GM21825 (cell line): ENCODE results near the gene TRIM40.

Experiments used
- ATAC-seq: cut with Tn5 transposase; IDR thresholded peaks from one replicate; pipeline ENCODE4 v1.9.1; 2021; ENCODE audit warnings: mild to moderate bottlenecking, moderate library complexity; ENCODE audit not compliant: unreplicated experiment

Gene TRIM40

GRCh38 chr6:30135757-30136156, at the start of gene TRIM40:
TRIM40 (plus strand) TSS chr6:30136140; CDS start chr6:30137037, 897 bp downstream.
- ATAC-seq, result no peak

GRCh38 chr6:30087876-30088275, 48.1 kb upstream of the TRIM40 start:
- no peak for ATAC-seq

- ATAC-seq, result no peak
Measured at GRCh38 chr6:30091577-30092381, 44.2 kb upstream of the TRIM40 start.

- ATAC-seq, result no peak
Measured at GRCh38 chr6:30092852-30093543, 42.9 kb upstream of the TRIM40 start.

- ATAC-seq, result no peak
Measured at GRCh38 chr6:30093951-30094661, 41.8 kb upstream of the TRIM40 start.

- ATAC-seq, result no peak
Measured at GRCh38 chr6:30096829-30097228, 39.1 kb upstream of the TRIM40 start.

GRCh38 chr6:30097902-30098768, 37.8 kb upstream of the TRIM40 start:
- ATAC-seq, result no peak

GRCh38 chr6:30100154-30100553, 35.8 kb upstream of the TRIM40 start:
- ATAC-seq, result no peak

- ATAC-seq, result no peak
Measured at GRCh38 chr6:30100585-30101443, 35.1 kb upstream of the TRIM40 start.

GRCh38 chr6:30101444-30102413, 34.2 kb upstream of the TRIM40 start:
- peak; percentile 66 for ATAC-seq

- no peak for ATAC-seq
Measured at GRCh38 chr6:30102414-30102969, 33.4 kb upstream of the TRIM40 start.

GRCh38 chr6:30102970-30103871, 32.7 kb upstream of the TRIM40 start:
- no peak for ATAC-seq

GRCh38 chr6:30103872-30104179, 32.1 kb upstream of the TRIM40 start:
- no peak for ATAC-seq

- ATAC-seq, result no peak
Measured at GRCh38 chr6:30104661-30105060, 31.3 kb upstream of the TRIM40 start.

GRCh38 chr6:30111266-30111856, 24.6 kb upstream of the TRIM40 start:
- ATAC-seq, result no peak

- ATAC-seq, result no peak
Measured at GRCh38 chr6:30112402-30112994, 23.4 kb upstream of the TRIM40 start.
